ENCODE results near the gene BMP7.

The BMP7 gene

DNA sequence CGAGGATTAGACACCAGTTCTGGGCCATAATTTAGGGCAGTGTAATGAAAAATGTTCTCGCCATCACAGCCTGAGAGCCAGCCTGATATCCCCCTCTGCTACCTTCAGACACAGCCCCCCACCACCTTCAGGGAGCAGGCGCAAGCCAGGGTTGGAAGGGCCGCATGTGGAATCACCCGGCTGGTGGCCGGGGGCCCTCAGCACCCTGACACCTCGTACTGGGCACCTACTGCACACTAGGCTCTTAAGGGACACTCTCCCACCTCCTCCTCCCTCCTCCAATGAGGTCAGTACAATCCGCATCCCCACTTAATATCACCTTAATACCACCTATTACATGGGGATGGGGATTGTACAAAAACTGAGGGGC lies 55.5 kb downstream of the BMP7 start:
- CTCF ChIA-PET = no interaction called here
- TF ChIP-seq SP3 (tag by site-specific recombination; IDR thresholded peaks at IDR 0.05) (no peak), KLF1 (tag by site-specific recombination; IDR thresholded peaks at IDR 0.05) (no peak), ZNF530 (tag by site-specific recombination; IDR thresholded peaks at IDR 0.05; ENCODE audit: low read depth) (no peak), ZEB2 (tag by site-specific recombination; IDR thresholded peaks at IDR 0.05) (no peak), ZNF214 (tag by site-specific recombination; IDR thresholded peaks at IDR 0.05; ENCODE audit: borderline replicate concordance) (no peak), ZFP69B (tag by site-specific recombination; IDR thresholded peaks at IDR 0.05) (no peak), GLI4 (tag by site-specific recombination; IDR thresholded peaks at IDR 0.05) (no peak)
- TF ChIP-seq, protein P1, sequence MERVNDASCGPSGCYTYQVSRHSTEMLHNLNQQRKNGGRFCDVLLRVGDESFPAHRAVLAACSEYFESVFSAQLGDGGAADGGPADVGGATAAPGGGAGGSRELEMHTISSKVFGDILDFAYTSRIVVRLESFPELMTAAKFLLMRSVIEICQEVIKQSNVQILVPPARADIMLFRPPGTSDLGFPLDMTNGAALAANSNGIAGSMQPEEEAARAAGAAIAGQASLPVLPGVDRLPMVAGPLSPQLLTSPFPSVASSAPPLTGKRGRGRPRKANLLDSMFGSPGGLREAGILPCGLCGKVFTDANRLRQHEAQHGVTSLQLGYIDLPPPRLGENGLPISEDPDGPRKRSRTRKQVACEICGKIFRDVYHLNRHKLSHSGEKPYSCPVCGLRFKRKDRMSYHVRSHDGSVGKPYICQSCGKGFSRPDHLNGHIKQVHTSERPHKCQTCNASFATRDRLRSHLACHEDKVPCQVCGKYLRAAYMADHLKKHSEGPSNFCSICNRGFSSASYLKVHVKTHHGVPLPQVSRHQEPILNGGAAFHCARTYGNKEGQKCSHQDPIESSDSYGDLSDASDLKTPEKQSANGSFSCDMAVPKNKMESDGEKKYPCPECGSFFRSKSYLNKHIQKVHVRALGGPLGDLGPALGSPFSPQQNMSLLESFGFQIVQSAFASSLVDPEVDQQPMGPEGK (tag by site-specific recombination; IDR thresholded peaks at IDR 0.05) = no peak
- Histone ChIP-seq H3K4me1 (ENCODE audit: control insufficient read depth, insufficient read depth, low read length) (no peaks in the 10 kb centered on the region), H3K4me3 (ENCODE audit: low read depth, low read length) (no peak overlapping the region), H3K36me3 (ENCODE audit: control insufficient read depth in 2 of 2, insufficient read depth in 1 of 2, low read length in 2 of 2) (peaks cover 0 to 14% of the 10 kb centered on the region in 2 experiments; a peak in 1 of 3 replicates), H3K9me3 (ENCODE audit: control insufficient read depth, insufficient read depth, low read depth, low read length) (no peaks in the 10 kb centered on the region), H3K27ac (ENCODE audit: extremely low read depth, low read depth, low read length) (no peak overlapping the region)
- POLR2A ChIA-PET = no interaction called here

DNA sequence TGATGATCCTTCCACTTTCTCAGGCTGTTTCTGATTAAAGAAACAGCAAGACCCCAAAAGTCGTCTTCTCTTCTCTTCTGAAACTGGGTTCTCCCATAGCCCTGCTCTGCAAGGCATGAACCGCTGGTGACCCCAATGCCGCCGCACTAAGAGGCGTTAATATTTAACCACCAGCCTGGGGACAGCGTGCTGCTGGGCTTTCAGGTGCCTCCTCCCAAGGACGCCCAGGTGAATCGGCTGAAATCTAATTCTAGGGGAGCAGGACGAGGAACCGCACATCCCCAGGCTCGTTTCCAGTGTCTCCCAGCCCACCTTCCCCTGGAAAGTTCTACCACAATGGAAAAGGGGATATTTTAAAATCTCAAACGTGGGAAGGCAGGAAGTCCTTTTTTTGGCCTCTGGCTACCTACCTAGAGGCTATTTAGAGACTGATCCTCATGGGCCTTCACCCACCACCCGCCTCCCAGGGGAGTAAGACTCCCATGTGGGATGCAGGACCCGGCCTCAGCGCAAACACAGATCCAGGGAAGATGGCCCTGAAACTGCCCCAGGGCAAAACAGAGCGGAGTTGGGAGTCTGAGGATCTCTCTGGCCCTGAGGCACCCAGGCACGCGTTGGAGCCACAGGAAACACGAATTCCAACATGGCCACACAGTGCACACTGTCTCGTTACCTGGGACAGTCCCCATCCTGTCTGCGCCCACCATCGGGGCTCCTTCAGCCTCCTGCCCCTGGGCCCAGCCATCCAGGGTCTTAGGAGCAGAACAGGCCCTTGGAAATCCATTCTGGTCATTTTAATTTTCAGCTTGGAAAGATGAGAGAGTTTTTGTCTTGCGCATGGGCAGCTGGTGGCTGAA lies 56.2 kb downstream of the BMP7 start:
- Histone ChIP-seq H3K27ac (ENCODE audit: extremely low read depth, low read depth, low read length) (no peak overlapping the region), H3K4me3 (ENCODE audit: low read depth, low read length) (no peak overlapping the region), H3K9me3 (ENCODE audit: control insufficient read depth, insufficient read depth, low read depth, low read length) (no peaks in the 10 kb centered on the region), H3K36me3 (ENCODE audit: control insufficient read depth in 2 of 2, insufficient read depth in 1 of 2, low read length in 2 of 2) (peaks cover 0 to 18% of the 10 kb centered on the region in 2 experiments; a peak in 1 of 3 replicates), H3K4me1 (ENCODE audit: control insufficient read depth, insufficient read depth, low read length) (no peaks in the 10 kb centered on the region)
- CTCF ChIA-PET = no interaction called here
- no peak for TF ChIP-seq ZBTB48 (tag by site-specific recombination; IDR thresholded peaks at IDR 0.05)
- TF ChIP-seq, protein P2, sequence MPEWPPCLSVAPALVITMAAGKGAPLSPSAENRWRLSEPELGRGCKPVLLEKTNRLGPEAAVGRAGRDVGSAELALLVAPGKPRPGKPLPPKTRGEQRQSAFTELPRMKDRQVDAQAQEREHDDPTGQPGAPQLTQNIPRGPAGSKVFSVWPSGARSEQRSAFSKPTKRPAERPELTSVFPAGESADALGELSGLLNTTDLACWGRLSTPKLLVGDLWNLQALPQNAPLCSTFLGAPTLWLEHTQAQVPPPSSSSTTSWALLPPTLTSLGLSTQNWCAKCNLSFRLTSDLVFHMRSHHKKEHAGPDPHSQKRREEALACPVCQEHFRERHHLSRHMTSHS (tag by site-specific recombination; IDR thresholded peaks at IDR 0.05) = no peak
- POLR2A ChIA-PET = no interaction called here

DNA sequence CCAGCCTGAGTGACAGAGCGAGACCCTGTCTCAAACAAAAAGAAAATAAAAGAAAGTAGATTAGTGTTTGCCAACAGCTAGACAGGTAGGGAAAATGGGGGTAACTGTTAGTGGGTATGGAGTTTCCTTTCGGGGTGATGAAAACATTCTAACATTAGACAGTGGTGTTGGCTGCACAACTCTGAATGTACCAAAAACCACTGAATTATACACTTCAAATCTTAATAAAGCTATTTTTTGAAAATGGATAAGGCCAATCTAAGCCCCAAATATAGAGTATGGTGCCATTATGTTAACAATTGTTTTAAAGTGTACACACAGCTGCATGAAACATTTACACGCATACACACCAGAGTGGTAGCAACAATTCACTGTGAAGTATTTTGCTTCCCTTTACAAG lies 57.0 kb downstream of the BMP7 start:
- POLR2A ChIA-PET = no interaction called here
- H3K9me3 ChIP-seq (ENCODE audit: control insufficient read depth, insufficient read depth, low read depth, low read length) = no peaks in the 10 kb centered on the region
- H3K36me3 ChIP-seq (ENCODE audit: control insufficient read depth in 2 of 2, insufficient read depth in 1 of 2, low read length in 2 of 2) = peaks cover 0 to 18% of the 10 kb centered on the region in 2 experiments; a peak in 1 of 3 replicates
- H3K27ac ChIP-seq (ENCODE audit: extremely low read depth, low read depth, low read length) = no peak overlapping the region
- H3K4me1 ChIP-seq (ENCODE audit: control insufficient read depth, insufficient read depth, low read length) = no peaks in the 10 kb centered on the region
- CTCF ChIA-PET = no interaction called here
- no peak overlapping the region for H3K4me3 ChIP-seq (ENCODE audit: low read depth, low read length)
- TF ChIP-seq ZNF133 (tag by site-specific recombination; IDR thresholded peaks at IDR 0.05) (no peak), ZNF785 (tag by site-specific recombination; IDR thresholded peaks at IDR 0.05) (no peak), ZFP3 (tag by site-specific recombination; IDR thresholded peaks at IDR 0.05; ENCODE audit: low read depth) (no peak), ZNF747 (tag by site-specific recombination; IDR thresholded peaks at IDR 0.05) (no peak), ZNF530 (tag by site-specific recombination; IDR thresholded peaks at IDR 0.05; ENCODE audit: low read depth) (no peak), ZNF324 (tag by site-specific recombination; IDR thresholded peaks at IDR 0.05) (no peak), IKZF3 (tag by site-specific recombination; IDR thresholded peaks at IDR 0.05) (no peak), ZNF837 (tag by site-specific recombination; IDR thresholded peaks at IDR 0.05) (no peak), YY2 (tag by site-specific recombination; IDR thresholded peaks at IDR 0.05) (no peak), ZNF416 (tag by site-specific recombination; IDR thresholded peaks at IDR 0.05) (no peak), ZNF658 (tag by site-specific recombination; IDR thresholded peaks at IDR 0.05) (no peak), RBAK (tag by site-specific recombination; IDR thresholded peaks at IDR 0.05) (no peak), ZNF23 (tag by site-specific recombination; IDR thresholded peaks at IDR 0.05; ENCODE audit: borderline replicate concordance) (no peak), ZNF214 (tag by site-specific recombination; IDR thresholded peaks at IDR 0.05; ENCODE audit: borderline replicate concordance) (no peak)
- TF ChIP-seq, protein P3, sequence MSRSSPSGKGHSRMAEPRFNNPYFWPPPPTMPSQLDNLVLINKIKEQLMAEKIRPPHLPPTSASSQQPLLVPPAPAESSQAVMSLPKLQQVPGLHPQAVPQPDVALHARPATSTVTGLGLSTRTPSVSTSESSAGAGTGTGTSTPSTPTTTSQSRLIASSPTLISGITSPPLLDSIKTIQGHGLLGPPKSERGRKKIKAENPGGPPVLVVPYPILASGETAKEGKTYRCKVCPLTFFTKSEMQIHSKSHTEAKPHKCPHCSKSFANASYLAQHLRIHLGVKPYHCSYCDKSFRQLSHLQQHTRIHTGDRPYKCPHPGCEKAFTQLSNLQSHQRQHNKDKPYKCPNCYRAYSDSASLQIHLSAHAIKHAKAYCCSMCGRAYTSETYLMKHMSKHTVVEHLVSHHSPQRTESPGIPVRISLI (tag by site-specific recombination; IDR thresholded peaks at IDR 0.05) = no peak
- TF ChIP-seq, protein P4, sequence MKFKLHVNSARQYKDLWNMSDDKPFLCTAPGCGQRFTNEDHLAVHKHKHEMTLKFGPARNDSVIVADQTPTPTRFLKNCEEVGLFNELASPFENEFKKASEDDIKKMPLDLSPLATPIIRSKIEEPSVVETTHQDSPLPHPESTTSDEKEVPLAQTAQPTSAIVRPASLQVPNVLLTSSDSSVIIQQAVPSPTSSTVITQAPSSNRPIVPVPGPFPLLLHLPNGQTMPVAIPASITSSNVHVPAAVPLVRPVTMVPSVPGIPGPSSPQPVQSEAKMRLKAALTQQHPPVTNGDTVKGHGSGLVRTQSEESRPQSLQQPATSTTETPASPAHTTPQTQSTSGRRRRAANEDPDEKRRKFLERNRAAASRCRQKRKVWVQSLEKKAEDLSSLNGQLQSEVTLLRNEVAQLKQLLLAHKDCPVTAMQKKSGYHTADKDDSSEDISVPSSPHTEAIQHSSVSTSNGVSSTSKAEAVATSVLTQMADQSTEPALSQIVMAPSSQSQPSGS (tag by site-specific recombination; IDR thresholded peaks at IDR 0.05; ENCODE audit: low read depth) = no peak
- TF ChIP-seq, protein P5, sequence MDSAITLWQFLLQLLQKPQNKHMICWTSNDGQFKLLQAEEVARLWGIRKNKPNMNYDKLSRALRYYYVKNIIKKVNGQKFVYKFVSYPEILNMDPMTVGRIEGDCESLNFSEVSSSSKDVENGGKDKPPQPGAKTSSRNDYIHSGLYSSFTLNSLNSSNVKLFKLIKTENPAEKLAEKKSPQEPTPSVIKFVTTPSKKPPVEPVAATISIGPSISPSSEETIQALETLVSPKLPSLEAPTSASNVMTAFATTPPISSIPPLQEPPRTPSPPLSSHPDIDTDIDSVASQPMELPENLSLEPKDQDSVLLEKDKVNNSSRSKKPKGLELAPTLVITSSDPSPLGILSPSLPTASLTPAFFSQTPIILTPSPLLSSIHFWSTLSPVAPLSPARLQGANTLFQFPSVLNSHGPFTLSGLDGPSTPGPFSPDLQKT (IDR thresholded peaks at IDR 0.05; ENCODE audit: borderline replicate concordance, low read depth, low read length) = no peak
